GM13977 (cell line): Measurements from ENCODE around the gene DOCK9.

Experiments
- DNase-seq: peaks from one replicate; pipeline ENCODE4 v3.0.0; 2012; ENCODE audit warnings: low spot score
- in situ Hi-C: fragments of 300-500 bp; cut with MboI; formaldehyde crosslinking; loops from one replicate; pipeline ENCODE4 v1.12.0; 2022; ENCODE audit warnings: low sequenced_read_pairs, low pct_unique_long_range_greater_than_20kb, mixed read lengths, inconsistent platforms; ENCODE audit not compliant: unreplicated experiment
- TF ChIP-seq, protein P1 (sequence below): IDR thresholded peaks from 2 replicates; pipeline ENCODE4 v1.5.1; 2012; ENCODE audit warnings: mild to moderate bottlenecking, control low read depth; ENCODE audit not compliant: insufficient read depth; ENCODE audit errors: extremely low read depth, missing control alignments

DOCK9 gene

DNA sequence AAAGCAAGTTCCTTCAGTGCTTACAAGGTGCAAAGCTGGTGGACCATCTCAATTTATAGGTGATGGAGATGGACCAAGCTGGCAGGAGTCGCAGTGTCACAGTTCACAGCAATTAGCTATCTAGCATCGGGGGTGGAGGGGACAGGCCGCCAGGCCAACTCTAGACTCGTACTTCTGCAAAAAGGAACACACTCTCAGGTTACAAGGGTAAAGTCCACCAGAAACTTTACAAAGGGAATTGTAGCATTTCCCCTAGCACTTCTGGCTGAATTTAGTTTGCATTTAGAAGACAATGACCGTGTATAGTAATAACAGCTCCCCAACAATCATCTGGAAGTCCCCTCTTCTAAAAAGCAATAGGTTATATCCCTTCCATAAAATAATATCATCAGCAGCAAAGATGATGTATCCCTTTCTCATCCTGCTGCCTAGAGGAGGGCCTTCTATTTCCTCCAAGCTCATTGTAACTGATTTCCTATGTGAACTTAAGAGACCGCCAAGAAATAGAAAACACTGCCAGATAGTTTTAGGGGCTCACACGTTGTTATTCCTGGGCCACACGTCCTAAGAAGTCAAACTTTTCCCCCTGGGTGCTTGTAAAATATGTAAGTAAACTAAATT lies 8.5 kb upstream of the DOCK9 start:
- in situ Hi-C loops = no loop called here

DNA sequence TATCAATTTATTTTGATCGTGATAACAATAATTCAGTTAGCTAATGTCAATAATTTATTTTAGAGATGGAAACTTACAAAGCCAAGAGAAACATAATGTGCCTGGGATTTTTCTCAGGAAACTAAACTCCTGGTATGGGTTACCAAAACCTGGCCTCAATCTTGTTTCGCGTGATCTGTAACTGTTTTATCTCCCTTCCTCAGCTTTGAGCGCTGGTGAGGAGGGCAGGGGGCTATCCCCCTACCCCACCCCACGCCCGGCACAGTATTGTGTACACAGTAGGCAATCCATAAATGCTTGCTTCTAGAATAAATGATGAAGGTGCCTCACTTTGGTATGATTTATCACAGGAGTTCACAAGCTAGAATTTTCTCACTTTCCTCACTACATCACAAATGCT lies 7.7 kb upstream of the DOCK9 start:
- in situ Hi-C loops = no loop called here
- no peak for DNase-seq
- TF ChIP-seq, protein P1, sequence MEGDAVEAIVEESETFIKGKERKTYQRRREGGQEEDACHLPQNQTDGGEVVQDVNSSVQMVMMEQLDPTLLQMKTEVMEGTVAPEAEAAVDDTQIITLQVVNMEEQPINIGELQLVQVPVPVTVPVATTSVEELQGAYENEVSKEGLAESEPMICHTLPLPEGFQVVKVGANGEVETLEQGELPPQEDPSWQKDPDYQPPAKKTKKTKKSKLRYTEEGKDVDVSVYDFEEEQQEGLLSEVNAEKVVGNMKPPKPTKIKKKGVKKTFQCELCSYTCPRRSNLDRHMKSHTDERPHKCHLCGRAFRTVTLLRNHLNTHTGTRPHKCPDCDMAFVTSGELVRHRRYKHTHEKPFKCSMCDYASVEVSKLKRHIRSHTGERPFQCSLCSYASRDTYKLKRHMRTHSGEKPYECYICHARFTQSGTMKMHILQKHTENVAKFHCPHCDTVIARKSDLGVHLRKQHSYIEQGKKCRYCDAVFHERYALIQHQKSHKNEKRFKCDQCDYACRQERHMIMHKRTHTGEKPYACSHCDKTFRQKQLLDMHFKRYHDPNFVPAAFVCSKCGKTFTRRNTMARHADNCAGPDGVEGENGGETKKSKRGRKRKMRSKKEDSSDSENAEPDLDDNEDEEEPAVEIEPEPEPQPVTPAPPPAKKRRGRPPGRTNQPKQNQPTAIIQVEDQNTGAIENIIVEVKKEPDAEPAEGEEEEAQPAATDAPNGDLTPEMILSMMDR = no peak

More for the DNA sequence above, 8.5 kb upstream of the DOCK9 start:
- DNase-seq = no peak
- TF ChIP-seq, protein P1 = no peak

GRCh38 chr13:98984983-98985382 lies 7.1 kb upstream of the DOCK9 start:
- TF ChIP-seq, protein P1 = no peak
- in situ Hi-C loops = no loop called here
- DNase-seq = no peak

- TF ChIP-seq, protein P1 = no peak
- in situ Hi-C loops = no loop called here
- no peak for DNase-seq
Measured at GRCh38 chr13:98984118-98984517, 6.3 kb upstream of the DOCK9 start.

DNA sequence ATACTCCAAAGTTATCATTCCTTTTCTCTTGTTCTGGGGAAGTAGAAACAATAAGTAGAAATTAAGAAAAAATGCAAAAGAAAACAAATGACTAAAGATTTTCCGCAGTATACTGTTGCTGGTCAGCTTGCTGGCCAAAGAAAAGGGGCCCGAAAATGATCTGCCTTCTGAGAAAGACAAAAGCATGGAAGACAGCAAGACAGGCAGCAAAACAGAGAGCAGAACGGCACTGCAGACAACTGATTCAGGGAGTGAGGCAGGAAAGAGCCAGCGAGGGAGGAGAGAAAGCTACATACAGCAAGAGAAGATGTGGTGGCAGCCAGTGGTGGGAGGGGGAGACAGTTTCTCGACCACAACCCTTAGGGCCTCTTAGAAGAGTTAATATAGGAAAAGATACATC lies 5.3 kb upstream of the DOCK9 start:
- in situ Hi-C loops = no loop called here
- TF ChIP-seq, protein P1 = no peak
- no peak for DNase-seq

DNA sequence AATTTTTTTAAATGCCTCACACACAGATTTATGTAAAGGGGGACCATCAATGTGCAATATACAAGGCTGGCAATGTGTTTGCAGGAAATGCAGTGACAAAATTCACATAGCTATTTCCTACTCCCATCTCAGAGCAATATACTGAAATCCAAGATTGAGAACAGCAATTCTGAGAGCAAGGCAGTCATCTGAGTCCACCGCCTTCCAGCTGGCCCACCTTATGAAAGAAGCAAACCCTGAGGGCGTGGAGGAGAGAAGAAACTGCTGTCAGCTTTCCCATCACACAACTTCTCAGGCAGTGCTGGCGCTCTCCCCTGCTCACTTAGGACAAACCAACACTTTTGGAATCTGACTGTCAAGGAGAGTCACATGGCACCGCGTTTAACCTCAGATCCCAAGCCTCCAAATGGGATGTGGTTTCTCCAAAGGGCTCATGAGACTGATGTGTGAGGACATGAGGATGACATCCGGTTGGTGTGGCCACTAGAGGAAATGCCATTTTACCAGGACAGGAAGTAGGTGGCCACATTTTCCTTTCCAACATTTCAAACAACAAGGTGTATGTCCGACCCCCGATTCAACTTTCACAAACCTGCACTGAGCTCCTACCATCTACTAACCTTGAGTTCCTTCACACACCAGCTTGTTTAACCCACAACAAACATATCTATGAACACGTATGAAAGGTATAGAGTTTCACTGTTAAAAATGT lies 3.7 kb upstream of the DOCK9 start:
- TF ChIP-seq, protein P1 = no peak
- DNase-seq = no peak
- in situ Hi-C loops = no loop called here
